GM23338 (cell line): ENCODE measurements around the gene SRP68. TPM values are rescaled to one million over a fixed set of nuclear protein-coding genes. Genes with fewer than 3 reads are reported as not detected.

Experiments
- microRNA-seq: library from miRNA; unstranded; fragments of <30 nt; microRNA quantifications from one replicate; pipeline ENCODE4, GENCODE V29; 2017
- polyA plus RNA-seq: library from polyadenylated mRNA; unstranded; fragments of >200 nt; fragmentation: Nextera tagmentation; extraction: Ambion mirVana; gene quantifications from 2 replicates; pipeline ENCODE4 v1.2.1, GENCODE V29; 2016
- small RNA-seq: library from RNA; depleted of rRNA; stranded (forward); fragments of <200 nt; gene quantifications from one replicate; pipeline ENCODE3, GENCODE V24; 2014; ENCODE audit warnings: low replicate concordance
- total RNA-seq: library from RNA; depleted of rRNA; stranded (reverse); fragments of >200 nt; shearing (Covaris generic); gene quantifications from 2 replicates; pipeline ENCODE4 v1.2.3, GENCODE V29; 2014; rRNA removed

The SRP68 gene
- total and polyA plus RNA-seq, 2 experiments from 2014 or later, result 30.7 to 62.8 TPM

Small RNA genes lying within 50 kb of the gene (microRNA-seq; reads per million reads assigned to microRNA genes)
- not detected for gene MIR6868

Small RNA genes lying within 50 kb of the gene (small RNA-seq; reads per million reads assigned to genes)
- not detected for gene MIR6868

Other genes starting within 250 kb of the SRP68 start
- 3.8 and 5.9 TPM in 2 replicates for gene UNC13D, start 228.1 kb downstream of the SRP68 start, total RNA-seq
- 10.5 and 10.8 TPM in 2 replicates for gene UNC13D, start 228.1 kb downstream of the SRP68 start, polyA plus RNA-seq
- gene WBP2, start 217.2 kb downstream of the SRP68 start, total RNA-seq, result 34.9 and 36.2 TPM in 2 replicates
- 59.5 and 63.5 TPM in 2 replicates for gene WBP2, start 217.2 kb downstream of the SRP68 start, polyA plus RNA-seq
- 9.9 and 12.5 TPM in 2 replicates for gene TRIM47, start 193.9 kb downstream of the SRP68 start, total RNA-seq
- 7.2 TPM in 2 replicates for gene TRIM47, start 193.9 kb downstream of the SRP68 start, polyA plus RNA-seq
- gene TRIM65, start 175.6 kb downstream of the SRP68 start, total RNA-seq, result 53.8 and 54.0 TPM in 2 replicates
- gene TRIM65, start 175.6 kb downstream of the SRP68 start, polyA plus RNA-seq, result 13.8 and 15.0 TPM in 2 replicates
- gene MRPL38, start 167.6 kb downstream of the SRP68 start, total RNA-seq, result 47.2 and 63.6 TPM in 2 replicates
- gene MRPL38, start 167.6 kb downstream of the SRP68 start, polyA plus RNA-seq, result 86.7 and 90.0 TPM in 2 replicates
- 11.8 and 17.4 TPM in 2 replicates for gene FBF1, start 131.5 kb downstream of the SRP68 start, total RNA-seq
- gene FBF1, start 131.5 kb downstream of the SRP68 start, polyA plus RNA-seq, result 8.8 and 9.7 TPM in 2 replicates
- 32.8 and 32.9 TPM in 2 replicates for gene ACOX1, start 93.4 kb downstream of the SRP68 start, total RNA-seq
- gene ACOX1, start 93.4 kb downstream of the SRP68 start, polyA plus RNA-seq, result 11.9 and 12.8 TPM in 2 replicates
- gene TEN1, start 93.3 kb downstream of the SRP68 start, total RNA-seq, result 11.3 TPM in 2 replicates
- gene TEN1, start 93.3 kb downstream of the SRP68 start, polyA plus RNA-seq, result 13.2 and 14.1 TPM in 2 replicates
- gene CDK3, start 71.7 kb downstream of the SRP68 start, total RNA-seq, result 5.9 and 10.2 TPM in 2 replicates
- 7.8 and 7.9 TPM in 2 replicates for gene CDK3, start 71.7 kb downstream of the SRP68 start, polyA plus RNA-seq
- 0.62 and 1.3 TPM in 2 replicates for gene EVPL, start 45.2 kb downstream of the SRP68 start, total RNA-seq
- gene EVPL, start 45.2 kb downstream of the SRP68 start, polyA plus RNA-seq, result 0.47 and 0.59 TPM in 2 replicates
- gene GALR2, start 2.3 kb upstream of the SRP68 start, total RNA-seq, result 0.70 and 2.2 TPM in 2 replicates
- 0.50 and 0.80 TPM in 2 replicates for gene GALR2, start 2.3 kb upstream of the SRP68 start, polyA plus RNA-seq
- not detected in 2 replicates for gene ZACN, start 6.7 kb upstream of the SRP68 start, total RNA-seq
- gene ZACN, start 6.7 kb upstream of the SRP68 start, polyA plus RNA-seq, result 0.47 and 0.82 TPM in 2 replicates
- gene EXOC7, start 31.3 kb upstream of the SRP68 start, total RNA-seq, result 65.9 and 75.4 TPM in 2 replicates
- 77.4 and 77.5 TPM in 2 replicates for gene EXOC7, start 31.3 kb upstream of the SRP68 start, polyA plus RNA-seq
- gene FOXJ1, start 68.7 kb upstream of the SRP68 start, total RNA-seq, result 8.7 and 12.3 TPM in 2 replicates
- 2.3 and 2.8 TPM in 2 replicates for gene FOXJ1, start 68.7 kb upstream of the SRP68 start, polyA plus RNA-seq
- 11.7 and 13.8 TPM in 2 replicates for gene RNF157, start 168.0 kb upstream of the SRP68 start, total RNA-seq
- 7.8 and 8.5 TPM in 2 replicates for gene RNF157, start 168.0 kb upstream of the SRP68 start, polyA plus RNA-seq
- gene UBALD2, start 192.8 kb upstream of the SRP68 start, total RNA-seq, result 3.1 and 3.5 TPM in 2 replicates
- 2.2 and 3.3 TPM in 2 replicates for gene UBALD2, start 192.8 kb upstream of the SRP68 start, polyA plus RNA-seq
- 3.7 and 4.0 TPM in 2 replicates for gene QRICH2, start 235.8 kb upstream of the SRP68 start, total RNA-seq
- 1.1 and 2.2 TPM in 2 replicates for gene QRICH2, start 235.8 kb upstream of the SRP68 start, polyA plus RNA-seq